Osteocyte (in vitro differentiated cells): ENCODE measurements around the gene TWIST2. TPM values are rescaled to one million over a fixed set of nuclear protein-coding genes. Genes with fewer than 3 reads are reported as not detected.

Source experiments
- DNase-seq: peaks from one replicate; pipeline ENCODE4 v3.0.0; 2021; ENCODE audit warnings: mixed read lengths; ENCODE audit not compliant: unreplicated experiment; ENCODE audit errors: extremely low spot score
- H3K27ac Mint-ChIP-seq: one replicate; pipeline ENCODE4 v1.8.0; 2021; ENCODE audit warnings: mild to moderate bottlenecking, mixed read lengths; ENCODE audit not compliant: unreplicated experiment
- H3K27me3 Mint-ChIP-seq: one replicate; pipeline ENCODE4 v1.8.0; 2021; ENCODE audit warnings: mixed read lengths; ENCODE audit not compliant: unreplicated experiment
- H3K36me3 Mint-ChIP-seq: one replicate; pipeline ENCODE4 v1.8.0; 2021; ENCODE audit warnings: mixed read lengths; ENCODE audit not compliant: unreplicated experiment
- H3K4me1 Mint-ChIP-seq: one replicate; pipeline ENCODE4 v1.8.0; 2021; ENCODE audit warnings: mixed read lengths; ENCODE audit not compliant: unreplicated experiment
- H3K4me3 Mint-ChIP-seq: one replicate; pipeline ENCODE4 v1.8.0; 2021; ENCODE audit warnings: mild to moderate bottlenecking, moderate library complexity, mixed read lengths; ENCODE audit not compliant: unreplicated experiment
- H3K9me3 Mint-ChIP-seq: one replicate; pipeline ENCODE4 v1.8.0; 2021; ENCODE audit warnings: mixed read lengths; ENCODE audit not compliant: unreplicated experiment
- CTCF ChIP-seq: fragments of 200-600 bp; sonication (generic); IDR thresholded peaks from 2 replicates; pipeline ENCODE4 v1.5.0; 2021; ENCODE audit warnings: antibody characterized with exemption, mild to moderate bottlenecking, moderate library complexity
- total RNA-seq: library from RNA; stranded (reverse); gene quantifications from 2 replicates; pipeline ENCODE4 v1.2.1, GENCODE V29; 2021

The TWIST2 gene
- total RNA-seq, 1 donor from 2014 or later, result 6.0 TPM

DNA sequence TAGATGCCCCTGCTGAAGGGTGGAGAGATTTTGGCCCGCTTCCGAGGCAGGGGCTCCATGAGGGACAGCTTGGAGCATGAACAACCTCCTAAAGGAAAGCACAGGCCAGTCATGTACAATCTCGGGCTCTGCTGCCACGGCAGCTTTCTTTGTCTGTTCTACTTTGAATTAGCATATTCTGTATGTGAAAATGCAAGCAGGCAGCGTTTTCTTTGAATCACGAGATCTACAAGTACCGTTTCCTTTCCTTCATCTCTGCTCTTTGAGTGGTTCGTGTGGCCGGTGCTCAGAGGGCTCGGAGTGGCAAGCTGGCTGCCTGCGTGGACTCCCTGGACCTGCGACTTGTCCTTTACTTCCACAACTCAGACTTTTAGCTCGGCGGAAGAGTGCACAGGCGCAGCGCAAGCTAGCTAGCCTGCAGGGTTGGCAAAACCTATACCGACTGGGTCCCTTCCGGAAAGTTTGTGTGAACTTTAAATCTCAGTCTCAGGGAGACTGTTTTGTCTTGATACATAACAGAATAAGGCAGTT is 6.9 kb downstream of the TWIST2 start:
- no peak overlapping the region for H3K4me3 Mint-ChIP-seq
- no peaks in the 10 kb centered on the region for H3K9me3 Mint-ChIP-seq
- H3K27ac Mint-ChIP-seq, result no peak overlapping the region
- H3K4me1 Mint-ChIP-seq, result peaks cover 5% of the 10 kb centered on the region
- TF ChIP-seq CTCF, result no peak
- peak; percentile 74 for DNase-seq
- no peaks in the 10 kb centered on the region for H3K36me3 Mint-ChIP-seq
- H3K27me3 Mint-ChIP-seq, result no peaks in the 10 kb centered on the region

GRCh38 chr2:238855299-238855698 is 7.4 kb downstream of the TWIST2 start:
- TF ChIP-seq CTCF, result no peak
- no peaks in the 10 kb centered on the region for H3K9me3 Mint-ChIP-seq
- H3K27ac Mint-ChIP-seq, result no peak overlapping the region
- DNase-seq, result no peak
- H3K27me3 Mint-ChIP-seq, result no peaks in the 10 kb centered on the region
- no peaks in the 10 kb centered on the region for H3K36me3 Mint-ChIP-seq
- H3K4me1 Mint-ChIP-seq, result no peaks in the 10 kb centered on the region
- no peak overlapping the region for H3K4me3 Mint-ChIP-seq

DNA sequence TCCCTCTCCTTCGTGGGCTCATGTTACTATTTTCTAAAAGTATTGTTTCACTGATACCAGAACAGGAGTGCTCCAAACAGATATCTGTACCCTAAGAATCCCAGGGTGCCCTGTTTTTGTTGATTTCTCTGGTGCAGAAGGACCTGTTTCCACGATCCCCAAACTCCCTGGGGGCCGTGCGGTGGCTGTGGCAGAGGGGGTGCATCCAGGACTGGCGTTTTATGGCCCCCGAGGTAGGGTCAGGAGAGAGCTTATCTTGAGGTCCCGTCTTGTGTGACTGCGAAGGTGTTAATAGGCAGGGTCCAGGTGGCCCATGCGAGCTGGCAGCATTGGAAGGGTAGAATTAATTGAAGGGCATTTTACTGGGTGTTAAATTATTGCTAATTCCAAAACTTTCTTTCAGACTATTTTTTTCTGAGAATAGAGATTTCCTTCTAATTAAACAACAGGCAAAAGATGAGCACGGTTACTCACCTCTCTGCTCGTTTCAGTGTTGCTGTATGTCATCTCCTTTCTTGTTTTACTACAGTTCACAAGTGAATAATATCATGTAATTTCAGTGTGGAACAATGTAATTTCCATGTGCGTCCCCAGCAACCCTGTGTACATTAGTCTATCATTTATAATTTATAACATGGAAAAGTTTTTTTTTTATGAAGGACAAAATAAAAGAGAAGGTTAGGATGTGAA is 8.2 kb downstream of the TWIST2 start:
- Mint-ChIP-seq H3K4me3 (no peak overlapping the region), H3K36me3 (no peaks in the 10 kb centered on the region), H3K27me3 (no peaks in the 10 kb centered on the region), H3K9me3 (no peaks in the 10 kb centered on the region), H3K4me1 (no peaks in the 10 kb centered on the region), H3K27ac (no peak overlapping the region)
- no peak for DNase-seq
- TF ChIP-seq CTCF, result no peak

- no peak for TF ChIP-seq CTCF
- DNase-seq, result peak; percentile 59
- H3K4me1 Mint-ChIP-seq, result no peaks in the 10 kb centered on the region
- H3K36me3 Mint-ChIP-seq, result no peaks in the 10 kb centered on the region
- H3K27ac Mint-ChIP-seq, result no peak overlapping the region
- H3K27me3 Mint-ChIP-seq, result no peaks in the 10 kb centered on the region
- H3K9me3 Mint-ChIP-seq, result no peaks in the 10 kb centered on the region
- no peak overlapping the region for H3K4me3 Mint-ChIP-seq
Observed at GRCh38 chr2:238856713-238857567, 9.1 kb downstream of the TWIST2 start.

DNA sequence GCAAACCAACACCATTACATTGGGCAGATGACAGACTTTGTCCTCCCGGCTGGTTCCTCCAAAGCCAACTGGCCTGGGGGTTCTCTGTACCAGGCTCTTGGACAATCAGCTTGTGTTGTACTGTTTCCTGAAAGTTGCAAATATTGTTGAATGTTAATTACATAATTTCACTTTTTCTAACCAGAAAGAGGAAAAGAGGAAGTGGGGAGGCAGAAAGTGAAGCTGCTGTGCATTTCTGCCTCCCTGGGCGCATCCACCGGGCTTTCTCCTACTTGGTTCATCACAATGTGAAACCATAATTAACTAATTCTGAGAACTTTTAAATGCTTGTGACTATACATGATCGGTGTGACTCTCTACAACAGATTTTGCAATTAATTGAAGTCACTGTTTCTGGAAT is 10.1 kb downstream of the TWIST2 start:
- peaks cover 5% of the 10 kb centered on the region for H3K4me1 Mint-ChIP-seq
- no peaks in the 10 kb centered on the region for H3K27me3 Mint-ChIP-seq
- H3K4me3 Mint-ChIP-seq, result no peak overlapping the region
- no peak for DNase-seq
- TF ChIP-seq CTCF, result no peak
- H3K27ac Mint-ChIP-seq, result no peak overlapping the region
- H3K36me3 Mint-ChIP-seq, result no peaks in the 10 kb centered on the region
- H3K9me3 Mint-ChIP-seq, result no peaks in the 10 kb centered on the region
